ENCODE measurements around the gene ACSM2A. TPM values are rescaled to one million over a fixed set of nuclear protein-coding genes. Genes with fewer than 3 reads are reported as not detected.
"Not testable (repeated sequence)": the region's sequence is repeated elsewhere in the genome, so short reads cannot be mapped to it uniquely, and the experiment has no call there.

Gene ACSM2A
- total RNA-seq, 1 experiment from 2014 or later = not detected

- Histone ChIP-seq H3K4me1 (no peaks in the 10 kb centered on the region), H3K4me3 (no peak overlapping the region), H3K9me3 (replicated peaks) (no peaks in the 10 kb centered on the region), H3K36me3 (no peaks in the 10 kb centered on the region), H3K27me3 (no peaks in the 10 kb centered on the region), H3K27ac (no peak overlapping the region)
- no peak for DNase-seq
Measured at GRCh38 chr16:20430948-20431347, 20.4 kb upstream of the ACSM2A start.

GRCh38 chr16:20438950-20439349 lies 12.4 kb upstream of the ACSM2A start:
- H3K4me3 ChIP-seq; H3K9me3 ChIP-seq (replicated peaks); H3K4me1 ChIP-seq; DNase-seq; H3K27me3 ChIP-seq; H3K36me3 ChIP-seq; H3K27ac ChIP-seq: not testable (repeated sequence)

- not testable (repeated sequence) for H3K9me3 ChIP-seq (replicated peaks); H3K36me3 ChIP-seq; H3K27ac ChIP-seq; H3K27me3 ChIP-seq; H3K4me1 ChIP-seq; DNase-seq; H3K4me3 ChIP-seq
Measured at GRCh38 chr16:20439820-20440231, 11.5 kb upstream of the ACSM2A start.

GRCh38 chr16:20440731-20441130 lies 10.6 kb upstream of the ACSM2A start:
- H3K4me1 ChIP-seq; H3K27me3 ChIP-seq; H3K36me3 ChIP-seq; H3K4me3 ChIP-seq; H3K9me3 ChIP-seq (replicated peaks); DNase-seq; H3K27ac ChIP-seq: not testable (repeated sequence)

- Histone ChIP-seq H3K9me3 (replicated peaks) (no peaks in the 10 kb centered on the region), H3K4me1 (no peaks in the 10 kb centered on the region), H3K27ac (no peak overlapping the region), H3K36me3 (no peaks in the 10 kb centered on the region), H3K4me3 (no peak overlapping the region), H3K27me3 (no peaks in the 10 kb centered on the region)
- DNase-seq = no peak
Measured at GRCh38 chr16:20441191-20441590, 10.1 kb upstream of the ACSM2A start.

GRCh38 chr16:20441859-20442258 lies 9.5 kb upstream of the ACSM2A start:
- not testable (repeated sequence) for H3K4me3 ChIP-seq; H3K36me3 ChIP-seq; H3K9me3 ChIP-seq (replicated peaks); H3K27ac ChIP-seq; H3K27me3 ChIP-seq; DNase-seq; H3K4me1 ChIP-seq

GRCh38 chr16:20446652-20447393 lies 4.5 kb upstream of the ACSM2A start:
- not testable (repeated sequence) for H3K36me3 ChIP-seq; H3K4me1 ChIP-seq; DNase-seq; H3K27ac ChIP-seq; H3K9me3 ChIP-seq (replicated peaks); H3K4me3 ChIP-seq; H3K27me3 ChIP-seq

GRCh38 chr16:20453633-20454032 lies 2.3 kb downstream of the ACSM2A start:
- not testable (repeated sequence) for H3K27ac ChIP-seq; H3K36me3 ChIP-seq; H3K27me3 ChIP-seq; H3K4me3 ChIP-seq; DNase-seq; H3K9me3 ChIP-seq (replicated peaks); H3K4me1 ChIP-seq

GRCh38 chr16:20459227-20459626 lies 7.9 kb downstream of the ACSM2A start:
- not testable (repeated sequence) for H3K4me1 ChIP-seq; H3K4me3 ChIP-seq; H3K9me3 ChIP-seq (replicated peaks); H3K36me3 ChIP-seq; DNase-seq; H3K27ac ChIP-seq; H3K27me3 ChIP-seq

- DNase-seq; H3K9me3 ChIP-seq (replicated peaks); H3K36me3 ChIP-seq; H3K4me1 ChIP-seq; H3K27ac ChIP-seq; H3K4me3 ChIP-seq; H3K27me3 ChIP-seq: not testable (repeated sequence)
Measured at GRCh38 chr16:20460313-20460712, 9.0 kb downstream of the ACSM2A start.

GRCh38 chr16:20468954-20469353 lies 17.6 kb downstream of the ACSM2A start:
- H3K9me3 ChIP-seq (replicated peaks); H3K27ac ChIP-seq; H3K4me3 ChIP-seq; H3K4me1 ChIP-seq; H3K36me3 ChIP-seq; DNase-seq; H3K27me3 ChIP-seq: not testable (repeated sequence)

GRCh38 chr16:20469930-20470329 lies 18.6 kb downstream of the ACSM2A start:
- not testable (repeated sequence) for H3K36me3 ChIP-seq; H3K27me3 ChIP-seq; H3K9me3 ChIP-seq (replicated peaks); H3K4me3 ChIP-seq; H3K27ac ChIP-seq; H3K4me1 ChIP-seq; DNase-seq

GRCh38 chr16:20470732-20471131 lies 19.4 kb downstream of the ACSM2A start:
- not testable (repeated sequence) for H3K9me3 ChIP-seq (replicated peaks); H3K36me3 ChIP-seq; H3K4me3 ChIP-seq; H3K4me1 ChIP-seq; H3K27me3 ChIP-seq; H3K27ac ChIP-seq; DNase-seq

GRCh38 chr16:20477188-20477744 lies 25.9 kb downstream of the ACSM2A start:
- not testable (repeated sequence) for H3K27me3 ChIP-seq; H3K36me3 ChIP-seq; H3K27ac ChIP-seq; H3K4me3 ChIP-seq; DNase-seq; H3K9me3 ChIP-seq (replicated peaks); H3K4me1 ChIP-seq

GRCh38 chr16:20483989-20484388 lies 32.7 kb downstream of the ACSM2A start:
- H3K27ac ChIP-seq; H3K27me3 ChIP-seq; H3K9me3 ChIP-seq (replicated peaks); DNase-seq; H3K4me3 ChIP-seq; H3K4me1 ChIP-seq; H3K36me3 ChIP-seq: not testable (repeated sequence)

- no peak overlapping the region for H3K27ac ChIP-seq
- H3K4me3 ChIP-seq = no peak overlapping the region
- no peaks in the 10 kb centered on the region for H3K36me3 ChIP-seq
- no peaks in the 10 kb centered on the region for H3K27me3 ChIP-seq
- no peaks in the 10 kb centered on the region for H3K4me1 ChIP-seq
- no peak for DNase-seq
- no peaks in the 10 kb centered on the region for H3K9me3 ChIP-seq (replicated peaks)
Measured at GRCh38 chr16:20484726-20485125, 33.4 kb downstream of the ACSM2A start.

Data from SJCRH30 (cell line).